Measurements from ENCODE around the gene RAB22A. TPM values are rescaled to one million over a fixed set of nuclear protein-coding genes. Genes with fewer than 3 reads are reported as not detected.

RAB22A gene
- polyA plus RNA-seq, 1 donor (not counting 4 experiments of a cell fraction or from before 2014, with no cell fraction given): 22.9 TPM

DNA sequence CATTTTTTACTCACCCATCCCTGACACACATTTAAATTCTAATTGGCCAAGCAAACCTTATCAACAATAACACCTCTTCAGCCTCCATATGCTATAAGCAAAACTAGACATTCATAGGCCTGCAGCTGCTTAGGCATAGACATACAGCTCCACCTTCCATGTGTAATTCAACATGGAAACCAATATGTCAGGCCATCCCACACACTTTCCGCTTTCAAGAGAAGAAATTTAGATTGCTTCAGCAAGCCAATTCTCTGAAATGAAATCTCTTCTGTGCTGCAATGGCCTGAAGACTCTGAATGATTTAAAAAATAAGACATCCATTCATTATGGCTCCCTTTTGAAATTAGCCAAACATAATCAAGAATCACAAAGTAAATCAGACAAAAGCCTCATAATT lies 4.5 kb upstream of the RAB22A start:
- no peak for TF ChIP-seq EZH2 (IDR thresholded peaks at IDR 0.05; ENCODE audit: low read length)
- TF ChIP-seq, protein P1, sequence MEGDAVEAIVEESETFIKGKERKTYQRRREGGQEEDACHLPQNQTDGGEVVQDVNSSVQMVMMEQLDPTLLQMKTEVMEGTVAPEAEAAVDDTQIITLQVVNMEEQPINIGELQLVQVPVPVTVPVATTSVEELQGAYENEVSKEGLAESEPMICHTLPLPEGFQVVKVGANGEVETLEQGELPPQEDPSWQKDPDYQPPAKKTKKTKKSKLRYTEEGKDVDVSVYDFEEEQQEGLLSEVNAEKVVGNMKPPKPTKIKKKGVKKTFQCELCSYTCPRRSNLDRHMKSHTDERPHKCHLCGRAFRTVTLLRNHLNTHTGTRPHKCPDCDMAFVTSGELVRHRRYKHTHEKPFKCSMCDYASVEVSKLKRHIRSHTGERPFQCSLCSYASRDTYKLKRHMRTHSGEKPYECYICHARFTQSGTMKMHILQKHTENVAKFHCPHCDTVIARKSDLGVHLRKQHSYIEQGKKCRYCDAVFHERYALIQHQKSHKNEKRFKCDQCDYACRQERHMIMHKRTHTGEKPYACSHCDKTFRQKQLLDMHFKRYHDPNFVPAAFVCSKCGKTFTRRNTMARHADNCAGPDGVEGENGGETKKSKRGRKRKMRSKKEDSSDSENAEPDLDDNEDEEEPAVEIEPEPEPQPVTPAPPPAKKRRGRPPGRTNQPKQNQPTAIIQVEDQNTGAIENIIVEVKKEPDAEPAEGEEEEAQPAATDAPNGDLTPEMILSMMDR (optimal IDR thresholded peaks at IDR 0.05 in 1 of 3, IDR thresholded peaks at IDR 0.05 in 1 of 3, conservative IDR thresholded peaks at IDR 0.05 in 1 of 3; ENCODE audit: extremely low read depth in 1 of 3, insufficient read depth in 2 of 3, low read length in 3 of 3): no peak
- Histone ChIP-seq H3K9ac (ENCODE audit: control insufficient read depth, extremely low read depth, insufficient read depth, low read length) (no peak overlapping the region), H3K9me1 (ENCODE audit: control insufficient read depth, extremely low read depth, insufficient read depth, low read length) (no peaks in the 10 kb centered on the region), H3K4me3 (ENCODE audit: control insufficient read depth in 2 of 3, extremely low read depth in 1 of 3, insufficient read depth in 2 of 3, low read depth in 1 of 3, low read length in 3 of 3) (no peak overlapping the region), H3K9me3 (ENCODE audit: control insufficient read depth, low read depth, low read length) (no peaks in the 10 kb centered on the region), H3K36me3 (ENCODE audit: control insufficient read depth in 2 of 2, extremely low read depth in 1 of 2, insufficient read depth in 2 of 2, low read length in 2 of 2) (peaks cover 0 to 6% of the 10 kb centered on the region in 2 experiments), H2AFZ (ENCODE audit: control insufficient read depth, low read length) (no peak overlapping the region), H3K27me3 (ENCODE audit: control insufficient read depth, extremely low read depth, insufficient read depth, low read length) (no peaks in the 10 kb centered on the region), H4K20me1 (ENCODE audit: control insufficient read depth, extremely low read depth, insufficient read depth, low read length) (no peaks in the 10 kb centered on the region), H3K79me2 (ENCODE audit: control insufficient read depth, insufficient read depth, low read length) (peaks cover 44% of the 10 kb centered on the region), H3K4me2 (ENCODE audit: control insufficient read depth, extremely low read depth, insufficient read depth, low read depth, low read length) (no peak overlapping the region), H3K4me1 (ENCODE audit: control insufficient read depth, extremely low read depth, insufficient read depth, low read length) (peaks cover 13% of the 10 kb centered on the region), H3K27ac (ENCODE audit: control insufficient read depth, insufficient read depth, low read length) (no peak overlapping the region)
- dilution Hi-C loops (cut with MboI; ENCODE audit: extremely low pct_ligation_motif_present, low sequenced_read_pairs): no loop called here
- DNase-seq (ENCODE audit: low read depth, low spot score) (no peak), FAIRE-seq (no peak)

DNA sequence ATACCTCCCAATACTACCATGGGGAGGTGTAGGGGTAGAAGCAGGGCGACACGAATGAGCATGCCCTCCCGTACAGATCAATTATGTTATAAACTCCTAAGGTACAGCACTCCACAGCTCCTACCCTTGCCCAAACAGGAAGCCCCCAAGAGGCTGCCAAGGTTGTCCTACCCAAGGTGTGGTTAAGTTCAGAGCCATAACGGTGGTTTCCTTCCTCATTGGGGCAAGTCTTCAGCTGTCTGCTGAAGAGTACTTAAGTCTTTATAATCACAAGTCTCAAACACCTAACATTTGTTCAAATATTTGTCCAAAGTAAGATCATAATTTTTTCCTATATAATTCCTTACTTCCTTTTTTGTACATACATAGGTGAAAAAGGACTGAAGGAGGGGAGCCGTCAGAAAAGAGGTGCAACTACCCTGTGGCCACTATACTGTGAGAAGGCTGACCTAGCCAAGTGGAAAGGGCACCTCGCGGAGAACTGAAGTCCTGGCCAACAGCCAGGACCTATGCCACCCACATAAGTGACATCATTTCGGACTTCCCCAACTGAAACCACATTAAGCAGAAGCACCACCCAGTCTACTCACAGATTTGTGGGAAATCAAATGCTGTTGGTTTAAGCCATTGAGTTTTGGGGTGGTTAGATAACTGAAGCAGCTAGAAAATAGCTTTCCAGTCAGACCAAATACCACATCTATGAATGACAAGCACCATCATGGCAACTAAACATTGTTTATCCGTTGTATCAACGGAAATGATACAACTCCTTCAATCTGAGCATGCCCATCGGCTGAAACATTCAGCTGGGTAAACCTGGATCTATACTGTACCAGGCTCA lies 2.9 kb upstream of the RAB22A start:
- Histone ChIP-seq H3K27ac (ENCODE audit: control insufficient read depth, insufficient read depth, low read length) (peak overlapping the region; percentile 68), H3K4me2 (ENCODE audit: control insufficient read depth, extremely low read depth, insufficient read depth, low read depth, low read length) (peak overlapping the region; percentile 45)

More for the DNA sequence above, 2.9 kb upstream of the RAB22A start:
- Histone ChIP-seq H3K9me1 (ENCODE audit: control insufficient read depth, extremely low read depth, insufficient read depth, low read length) (no peaks in the 10 kb centered on the region), H3K36me3 (ENCODE audit: control insufficient read depth in 2 of 2, extremely low read depth in 1 of 2, insufficient read depth in 2 of 2, low read length in 2 of 2) (peaks cover 2 to 7% of the 10 kb centered on the region in 2 experiments), H3K4me1 (ENCODE audit: control insufficient read depth, extremely low read depth, insufficient read depth, low read length) (peaks cover 24% of the 10 kb centered on the region), H3K27me3 (ENCODE audit: control insufficient read depth, extremely low read depth, insufficient read depth, low read length) (no peaks in the 10 kb centered on the region), H3K4me3 (ENCODE audit: control insufficient read depth in 2 of 3, extremely low read depth in 1 of 3, insufficient read depth in 2 of 3, low read depth in 1 of 3, low read length in 3 of 3) (no peak overlapping the region), H3K79me2 (ENCODE audit: control insufficient read depth, insufficient read depth, low read length) (peaks cover 57% of the 10 kb centered on the region), H4K20me1 (ENCODE audit: control insufficient read depth, extremely low read depth, insufficient read depth, low read length) (no peaks in the 10 kb centered on the region), H3K9ac (ENCODE audit: control insufficient read depth, extremely low read depth, insufficient read depth, low read length) (no peak overlapping the region), H3K9me3 (ENCODE audit: control insufficient read depth, low read depth, low read length) (no peaks in the 10 kb centered on the region), H2AFZ (ENCODE audit: control insufficient read depth, low read length) (no peak overlapping the region)
- no peak for TF ChIP-seq EZH2 (IDR thresholded peaks at IDR 0.05; ENCODE audit: low read length)
- TF ChIP-seq, protein P1 (optimal IDR thresholded peaks at IDR 0.05 in 1 of 3, IDR thresholded peaks at IDR 0.05 in 1 of 3, conservative IDR thresholded peaks at IDR 0.05 in 1 of 3; ENCODE audit: extremely low read depth in 1 of 3, insufficient read depth in 2 of 3, low read length in 3 of 3): no peak
- FAIRE-seq (no peak), DNase-seq (ENCODE audit: low read depth, low spot score) (no peak)
- dilution Hi-C loops (cut with MboI; ENCODE audit: extremely low pct_ligation_motif_present, low sequenced_read_pairs): no loop called here

Measured in keratinocyte (primary cell).